ENCODE data around the gene ARHGAP4.

- TF ChIP-seq, protein P1, sequence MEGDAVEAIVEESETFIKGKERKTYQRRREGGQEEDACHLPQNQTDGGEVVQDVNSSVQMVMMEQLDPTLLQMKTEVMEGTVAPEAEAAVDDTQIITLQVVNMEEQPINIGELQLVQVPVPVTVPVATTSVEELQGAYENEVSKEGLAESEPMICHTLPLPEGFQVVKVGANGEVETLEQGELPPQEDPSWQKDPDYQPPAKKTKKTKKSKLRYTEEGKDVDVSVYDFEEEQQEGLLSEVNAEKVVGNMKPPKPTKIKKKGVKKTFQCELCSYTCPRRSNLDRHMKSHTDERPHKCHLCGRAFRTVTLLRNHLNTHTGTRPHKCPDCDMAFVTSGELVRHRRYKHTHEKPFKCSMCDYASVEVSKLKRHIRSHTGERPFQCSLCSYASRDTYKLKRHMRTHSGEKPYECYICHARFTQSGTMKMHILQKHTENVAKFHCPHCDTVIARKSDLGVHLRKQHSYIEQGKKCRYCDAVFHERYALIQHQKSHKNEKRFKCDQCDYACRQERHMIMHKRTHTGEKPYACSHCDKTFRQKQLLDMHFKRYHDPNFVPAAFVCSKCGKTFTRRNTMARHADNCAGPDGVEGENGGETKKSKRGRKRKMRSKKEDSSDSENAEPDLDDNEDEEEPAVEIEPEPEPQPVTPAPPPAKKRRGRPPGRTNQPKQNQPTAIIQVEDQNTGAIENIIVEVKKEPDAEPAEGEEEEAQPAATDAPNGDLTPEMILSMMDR (IDR thresholded peaks at IDR 0.05) = no peak
- TF ChIP-seq ZFX (IDR thresholded peaks at IDR 0.05; ENCODE audit: borderline replicate concordance) = no peak
Observed at GRCh38 chrX:153934762-153935325, 8.8 kb upstream of the ARHGAP4 start, which contains the start of gene NAA10.
